GM06990 (cell line): ENCODE measurements around the gene HEATR1.
"Not testable (repeated sequence)": the region's sequence is repeated elsewhere in the genome, so short reads cannot be mapped to it uniquely, and the experiment has no call there.

ENCODE experiments used
- DNase-seq: peaks from one replicate; pipeline ENCODE4 v3.0.0-alpha.2; 2011; ENCODE audit not compliant: insufficient read length; ENCODE audit errors: extremely low read depth
- H3K27me3 ChIP-seq: replicated peaks from 2 replicates; pipeline ENCODE4 v1.6.0; 2011; ENCODE audit warnings: low read length; ENCODE audit not compliant: control insufficient read depth, insufficient read depth
- H3K36me3 ChIP-seq: 2 replicates; pipeline ENCODE4 v1.5.1; 2011; ENCODE audit warnings: low read length; ENCODE audit not compliant: control insufficient read depth, insufficient read depth
- H3K4me3 ChIP-seq: replicated peaks from 2 replicates; pipeline ENCODE4 v1.5.1; 2011; ENCODE audit warnings: low read depth, mild to moderate bottlenecking, control low read depth, low read length
- CTCF ChIP-seq: IDR thresholded peaks from 2 replicates; pipeline ENCODE4 v1.5.1; 2011; ENCODE audit warnings: low read length, control low read depth, mild to moderate bottlenecking, inconsistent platforms; ENCODE audit not compliant: insufficient read depth, poor library complexity, severe bottlenecking

The HEATR1 gene

GRCh38 chr1:236509203-236509602 is 95.1 kb downstream of the HEATR1 start:
- Histone ChIP-seq H3K27me3 (no peaks in the 10 kb centered on the region), H3K4me3 (no peak overlapping the region), H3K36me3 (no peaks in the 10 kb centered on the region)
- TF ChIP-seq CTCF, result no peak
- no peak for DNase-seq

GRCh38 chr1:236508593-236509027 is 95.7 kb downstream of the HEATR1 start:
- DNase-seq, result no peak
- no peaks in the 10 kb centered on the region for H3K36me3 ChIP-seq
- no peak for TF ChIP-seq CTCF
- no peak overlapping the region for H3K4me3 ChIP-seq
- H3K27me3 ChIP-seq, result no peaks in the 10 kb centered on the region

- no peaks in the 10 kb centered on the region for H3K27me3 ChIP-seq
- no peak overlapping the region for H3K4me3 ChIP-seq
- TF ChIP-seq CTCF, result no peak
- no peak for DNase-seq
- no peaks in the 10 kb centered on the region for H3K36me3 ChIP-seq
These were observed 97.2 kb downstream of the HEATR1 start for GRCh38 chr1:236507022-236507700.

GRCh38 chr1:236504338-236504737 is 100.0 kb downstream of the HEATR1 start:
- not testable (repeated sequence) for DNase-seq, H3K4me3 ChIP-seq, H3K36me3 ChIP-seq, H3K27me3 ChIP-seq

GRCh38 chr1:236502972-236503639 is 101.2 kb downstream of the HEATR1 start:
- H3K27me3 ChIP-seq, result no peaks in the 10 kb centered on the region
- no peak overlapping the region for H3K4me3 ChIP-seq
- DNase-seq, result peak; percentile 9
- H3K36me3 ChIP-seq, result no peaks in the 10 kb centered on the region
- TF ChIP-seq CTCF, result no peak

GRCh38 chr1:236502579-236502971 is 101.7 kb downstream of the HEATR1 start:
- Histone ChIP-seq H3K36me3 (no peaks in the 10 kb centered on the region), H3K27me3 (no peaks in the 10 kb centered on the region), H3K4me3 (no peak overlapping the region)
- TF ChIP-seq CTCF, result no peak
- DNase-seq, result no peak
